Left ventricle myocardium superior (tissue), 1 donor: ENCODE results near the gene C19orf44. TPM values are rescaled to one million over a fixed set of nuclear protein-coding genes. Genes with fewer than 3 reads are reported as not detected.
"Not testable (repeated sequence)": the region's sequence is repeated elsewhere in the genome, so short reads cannot be mapped to it uniquely, and the experiment has no call there.

ENCODE experiments used
- ATAC-seq: fragments of 200-7000 bp; cut with Tn5 transposase; one replicate; pipeline ENCODE4 v1.9.1; 2020; ENCODE audit warnings: mild to moderate bottlenecking, moderate library complexity
- DNase-seq: peaks from one replicate; pipeline ENCODE4 v3.0.0-alpha.2; 2020
- intact Hi-C: fragments of 100-400 bp; cut with micrococcal nuclease; formaldehyde crosslinking; loops from one replicate; pipeline ENCODE4 v1.11.0; 2022
- long read RNA-seq: library from polyadenylated mRNA; unstranded; transcript quantifications from one replicate; pipeline ENCODE4 v2.0.0, GENCODE V29; 2021
- total RNA-seq: library from RNA; stranded (reverse); fragmentation: NEBNext Ultra II Directional; extraction: Animal tissue kit (Norgen Biotek cat#: 25700); gene quantifications from one replicate; pipeline ENCODE4 v1.2.1, GENCODE V29; 2021
- donor health status: DM: no; HTN: yes; CAD: no; lungs with severe emphysema.

C19orf44 gene
- 4.3 TPM for total RNA-seq
- long read RNA-seq, partial matches to known transcripts, result 1 of 2 reads
- long read RNA-seq, other reads (novel, unspliced or antisense), result 1 of 2 reads

GRCh38 chr19:16495982-16496612, at the start of gene C19orf44, which contains the start of gene CALR3:
TSS of gene C19orf44 (plus strand) at chr19:16496394. CDS start at chr19:16500793, 4,399 bp downstream.
TSS of gene CALR3 (minus strand) at chr19:16496167. CDS start at chr19:16496129, 38 bp downstream.
- peak; percentile 99 for ATAC-seq
- intact Hi-C loops, result no loop called here
- DNase-seq, result peak; percentile 99

GRCh38 chr19:16446724-16447368, 49.3 kb upstream of the C19orf44 start:
- intact Hi-C loops, result no loop called here
- ATAC-seq, result peak; percentile 92
- DNase-seq, result peak; percentile 87

DNA sequence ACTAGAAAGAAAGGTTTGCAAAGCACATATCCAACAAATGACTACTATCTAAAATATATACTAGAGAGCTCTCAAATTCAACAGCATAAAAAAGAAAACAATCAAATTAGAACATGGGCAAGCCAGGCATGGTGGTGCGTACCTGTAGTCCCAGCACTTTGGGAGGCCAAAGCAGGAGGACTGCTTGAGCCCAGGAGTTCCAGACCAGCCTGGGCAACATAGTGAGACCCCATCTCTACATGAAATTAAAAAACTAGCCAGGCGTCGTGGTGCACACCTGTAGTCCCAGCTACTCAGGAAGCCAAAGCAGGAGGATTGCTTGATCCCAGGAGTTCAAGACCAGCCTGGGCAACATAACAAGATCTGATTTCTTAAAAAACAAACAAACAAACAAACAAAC, 47.3 kb upstream of the C19orf44 start:
- intact Hi-C loops, DNase-seq, ATAC-seq: not testable (repeated sequence)

DNA sequence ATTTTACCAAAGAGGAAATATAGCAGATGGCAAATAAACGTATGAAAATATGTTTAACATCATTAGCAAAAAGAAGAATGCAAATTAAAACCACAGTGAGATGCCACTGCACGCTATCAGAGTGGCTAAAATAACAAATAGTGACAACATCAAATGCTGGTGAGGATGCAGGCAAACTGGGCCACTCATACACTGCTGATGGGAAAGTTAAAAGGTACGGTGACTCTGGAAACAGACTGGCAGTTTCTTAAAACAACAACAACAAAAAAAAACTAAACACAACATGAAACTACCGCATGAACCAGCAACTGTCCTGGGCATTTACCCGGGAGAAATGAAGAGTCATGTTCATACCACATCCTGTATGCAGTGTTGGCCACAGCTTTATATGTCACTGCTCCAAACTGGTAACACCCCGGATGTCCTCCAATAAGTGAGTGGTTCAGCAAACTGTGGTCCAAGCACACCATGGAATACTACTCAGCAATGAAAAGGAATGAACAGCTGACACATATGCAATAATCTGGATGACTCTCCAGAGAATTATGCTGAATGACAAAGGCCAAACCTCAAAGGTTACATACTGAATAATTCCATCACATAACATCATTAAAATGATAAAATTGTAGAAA, 46.7 kb upstream of the C19orf44 start:
- intact Hi-C loops, result no loop called here
- DNase-seq (no peak), ATAC-seq (no peak)

DNA sequence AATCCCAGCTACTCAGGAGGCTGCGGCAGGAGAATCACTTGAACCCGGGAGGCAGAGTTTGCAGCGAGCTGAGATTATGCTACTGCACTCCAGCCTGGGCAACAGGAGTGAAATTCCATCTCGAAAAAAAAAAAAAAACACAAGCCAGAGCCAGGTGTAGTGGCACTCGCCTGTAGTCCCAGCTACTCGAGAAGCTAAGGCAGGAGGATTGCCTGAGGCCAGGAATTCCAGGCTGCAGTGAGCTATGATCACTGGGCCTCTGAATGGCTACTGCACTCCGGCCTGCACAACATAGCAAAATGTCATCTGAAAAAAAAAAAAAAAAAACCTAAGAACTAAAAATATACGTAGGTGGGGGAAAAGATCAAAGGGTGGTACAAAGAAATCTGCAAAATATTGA, 43.9 kb upstream of the C19orf44 start:
- DNase-seq, result no peak
- peak; percentile 16 for ATAC-seq
- intact Hi-C loops, result no loop called here

GRCh38 chr19:16454351-16454918, 41.8 kb upstream of the C19orf44 start:
- intact Hi-C loops, result no loop called here
- peak; percentile 3 for ATAC-seq
- no peak for DNase-seq

GRCh38 chr19:16455489-16455888, 40.7 kb upstream of the C19orf44 start:
- DNase-seq, result no peak
- intact Hi-C loops, result no loop called here
- ATAC-seq, result no peak

DNA sequence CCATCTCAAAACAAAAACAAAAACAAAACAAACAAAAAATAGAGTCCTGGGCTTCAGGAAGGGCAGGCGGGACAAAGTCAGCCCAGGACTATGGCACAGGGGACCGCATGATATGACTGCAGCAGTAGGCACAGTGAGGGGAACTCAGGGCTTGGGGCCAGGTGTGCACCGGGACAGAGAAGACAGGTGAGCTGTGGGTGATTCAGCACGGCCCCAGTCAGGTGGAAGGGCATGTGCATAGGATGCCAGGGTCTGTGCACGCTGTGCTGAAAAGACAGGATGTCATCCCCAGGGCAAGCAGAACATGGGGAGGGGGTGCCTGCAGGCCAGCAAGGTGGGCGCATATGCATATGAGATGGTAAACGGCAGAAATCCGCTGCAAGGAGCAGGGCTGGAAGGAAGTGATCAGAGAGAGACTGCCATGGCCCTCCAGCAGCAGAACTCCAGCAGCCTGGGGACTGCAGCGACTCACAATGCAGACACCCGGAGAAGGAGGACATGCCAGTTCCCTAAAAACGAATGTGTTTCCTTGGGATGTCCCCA, 39.5 kb upstream of the C19orf44 start:
- ATAC-seq (no peak), DNase-seq (no peak)
- intact Hi-C loops, result no loop called here

GRCh38 chr19:16457195-16457953, 38.8 kb upstream of the C19orf44 start:
- intact Hi-C loops, result no loop called here
- DNase-seq (peak; percentile 66), ATAC-seq (peak; percentile 43)

- peak; percentile 72 for DNase-seq
- intact Hi-C loops, result no loop called here
- peak; percentile 46 for ATAC-seq
Observed at GRCh38 chr19:16457954-16458331, 38.3 kb upstream of the C19orf44 start.

- ATAC-seq, result peak; percentile 2
- intact Hi-C loops, result no loop called here
- no peak for DNase-seq
Observed at GRCh38 chr19:16458391-16459341, 37.5 kb upstream of the C19orf44 start.

DNA sequence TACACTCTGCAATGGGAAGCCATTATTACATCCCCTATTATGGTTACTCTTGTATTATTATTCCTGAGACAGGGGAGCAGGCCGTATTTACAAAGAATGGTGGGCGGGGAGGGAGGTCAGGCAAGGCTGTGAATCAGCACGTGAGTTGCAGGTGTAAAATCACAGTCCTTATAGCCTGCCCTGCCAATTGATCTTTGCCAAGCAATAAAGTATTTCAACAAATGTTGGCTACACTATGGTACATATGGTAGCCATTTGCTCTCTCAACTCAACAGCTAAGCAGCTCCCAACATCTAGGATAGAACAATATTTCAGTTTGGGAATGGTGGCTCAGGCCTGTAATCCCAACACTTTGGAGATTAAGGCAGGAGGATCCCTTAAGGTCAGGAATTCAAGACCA, 36.5 kb upstream of the C19orf44 start:
- intact Hi-C loops, result no loop called here
- DNase-seq, result no peak
- no peak for ATAC-seq

DNA sequence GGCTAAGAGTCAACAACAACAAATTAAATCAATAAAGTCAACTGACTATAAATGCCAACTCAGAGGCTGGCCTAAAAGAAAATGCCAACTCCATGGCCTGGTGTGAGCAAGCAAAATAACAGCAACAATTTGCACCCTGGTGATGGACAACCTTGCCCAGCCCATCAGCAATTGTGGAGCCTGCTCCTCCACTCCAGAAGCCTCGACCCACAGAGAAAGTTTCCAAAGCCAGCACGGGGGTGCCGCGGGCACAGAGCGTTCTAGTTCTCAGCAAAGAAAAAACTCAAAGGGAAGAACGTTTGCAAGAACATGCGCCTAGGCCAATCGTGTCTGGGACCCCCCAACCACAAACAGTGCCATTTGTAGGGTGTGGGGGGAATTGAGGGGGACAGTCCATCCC, 35.7 kb upstream of the C19orf44 start:
- intact Hi-C loops, result no loop called here
- DNase-seq (no peak), ATAC-seq (no peak)

- intact Hi-C loops, result no loop called here
- DNase-seq (peak; percentile 89), ATAC-seq (peak; percentile 77)
Observed at GRCh38 chr19:16461630-16462051, 34.6 kb upstream of the C19orf44 start.

DNA sequence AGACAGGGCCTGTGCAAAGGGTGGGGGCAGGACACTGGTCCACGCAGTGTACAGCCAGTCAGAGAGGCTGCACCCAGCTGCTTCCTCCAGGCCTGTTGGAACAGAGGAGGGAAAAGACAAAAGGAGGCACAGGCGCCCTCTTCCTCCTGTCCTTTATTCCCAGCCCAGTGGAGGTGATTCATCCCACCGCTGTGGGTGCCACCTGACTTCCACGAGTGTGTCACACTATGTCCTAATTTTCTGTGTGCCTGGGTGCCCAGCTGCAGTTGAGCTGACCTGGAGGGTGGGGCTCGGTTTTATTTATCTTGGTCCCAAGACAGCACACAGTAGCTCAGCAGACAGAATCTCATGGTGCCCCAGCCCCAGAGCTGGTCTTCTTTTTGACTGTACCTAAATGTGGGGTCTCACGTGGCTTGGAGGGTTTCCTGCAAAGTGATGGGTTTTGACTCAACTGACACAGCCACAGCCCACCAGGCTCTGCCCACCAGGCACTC, 33.4 kb upstream of the C19orf44 start:
- ATAC-seq (peak; percentile 54), DNase-seq (peak; percentile 52)
- intact Hi-C loops, result no loop called here

- intact Hi-C loops, result no loop called here
- ATAC-seq, result no peak
- no peak for DNase-seq
Observed at GRCh38 chr19:16463341-16463990, 32.7 kb upstream of the C19orf44 start.

GRCh38 chr19:16463991-16464575, 32.1 kb upstream of the C19orf44 start:
- ATAC-seq (peak; percentile 4), DNase-seq (peak; percentile 53)
- intact Hi-C loops, result no loop called here
